CD4-positive, alpha-beta memory T cell (primary cell): ENCODE measurements around the gene PGAP6. TPM values are rescaled to one million over a fixed set of nuclear protein-coding genes. Genes with fewer than 3 reads are reported as not detected.
"Not testable (repeated sequence)": the region's sequence is repeated elsewhere in the genome, so short reads cannot be mapped to it uniquely, and the experiment has no call there.

ENCODE experiments used
- CTCF ChIA-PET: fragments of 350-600 bp; sonication (Branson Sonifier 250); formaldehyde crosslinking; loops from one replicate; lab custom pipeline; 2021; ENCODE audit warnings: inconsistent platforms; ENCODE audit not compliant: partially characterized antibody; lab: Charles Lee
- POLR2A ChIA-PET: fragments of 350-600 bp; sonication (Branson Sonifier 250); formaldehyde crosslinking; loops from one replicate; lab custom pipeline; 2021; ENCODE audit not compliant: partially characterized antibody; lab: Charles Lee
- DNase-seq, 5 donors: peaks; one replicate each; pipeline versions ENCODE4 v3.0.0 to v3.0.0-alpha.2; 2020 to 2022; ENCODE audit warnings: mixed read lengths in 1 of 5
- H3K27ac ChIP-seq: one replicate; pipeline ENCODE4 v1.7.0; 2013; ENCODE audit warnings: low read depth, low read length
- H3K27me3 ChIP-seq: 2 replicates; pipeline ENCODE4 v1.7.0; 2013; ENCODE audit warnings: mild to moderate bottlenecking, low read length, moderate library complexity; ENCODE audit not compliant: insufficient read depth
- H3K36me3 ChIP-seq: 2 replicates; pipeline ENCODE4 v1.7.0; 2013; ENCODE audit warnings: mild to moderate bottlenecking, low read length, moderate library complexity; ENCODE audit not compliant: insufficient read depth
- H3K4me1 ChIP-seq: 2 replicates; pipeline ENCODE4 v1.7.0; 2013; ENCODE audit warnings: mild to moderate bottlenecking, low read length, moderate library complexity; ENCODE audit not compliant: insufficient read depth
- H3K4me3 ChIP-seq, 2 donors: one replicate each; pipeline ENCODE4 v1.7.0; 2013; ENCODE audit warnings: low read length in 2 of 2, mild to moderate bottlenecking in 1 of 2
- H3K9me3 ChIP-seq, 2 donors: one replicate each; pipeline ENCODE4 v1.7.0; 2013; ENCODE audit warnings: low read length in 2 of 2, control low read depth in 1 of 2; ENCODE audit not compliant: control insufficient read depth in 1 of 2
- H3K27ac Mint-ChIP-seq, 7 donors: one replicate each; pipeline ENCODE4 v1.8.0; 2020 to 2021; ENCODE audit warnings: mixed read lengths in 7 of 7, mild to moderate bottlenecking in 6 of 7, inconsistent platforms in 3 of 7, moderate library complexity in 3 of 7
- H3K27me3 Mint-ChIP-seq, 2 donors: one replicate each; pipeline ENCODE4 v1.8.0; 2020 to 2021; ENCODE audit warnings: mixed read lengths in 2 of 2
- H3K36me3 Mint-ChIP-seq, 2 donors: one replicate each; pipeline ENCODE4 v1.8.0; 2020 to 2021; ENCODE audit warnings: mixed read lengths in 2 of 2, inconsistent platforms in 1 of 2, mild to moderate bottlenecking in 1 of 2
- H3K4me1 Mint-ChIP-seq, 4 donors: one replicate each; pipeline ENCODE4 v1.8.0; 2020 to 2021; ENCODE audit warnings: mixed read lengths in 4 of 4, mild to moderate bottlenecking in 1 of 4
- H3K4me3 Mint-ChIP-seq, 8 donors: one replicate each; pipeline ENCODE4 v1.8.0; 2020 to 2021; ENCODE audit warnings: mixed read lengths in 8 of 8, mild to moderate bottlenecking in 7 of 8, moderate library complexity in 6 of 8, inconsistent platforms in 3 of 8
- H3K9me3 Mint-ChIP-seq, 8 donors: one replicate each; pipeline ENCODE4 v1.8.0; 2020 to 2021; ENCODE audit warnings: mixed read lengths in 8 of 8, mild to moderate bottlenecking in 5 of 8, inconsistent platforms in 3 of 8, moderate library complexity in 1 of 8
- intact Hi-C: fragments of 100-400 bp; cut with micrococcal nuclease; formaldehyde crosslinking; loops from one replicate; pipeline ENCODE4 v1.15.1; 2023
- polyA plus RNA-seq, 2 donors: library from polyadenylated mRNA; unstranded; fragments of 300-500 nt; fragmentation: Illumina TruSeq; gene quantifications; one replicate each; pipeline ENCODE4 v1.2.3, GENCODE V29; 2021
- total RNA-seq, 2 experiments: library from RNA; stranded (reverse); gene quantifications; one replicate each; pipeline ENCODE4 v1.2.3, GENCODE V29; 2021

The PGAP6 gene
- total and polyA plus RNA-seq, 4 experiments from 2014 or later: 22.7 to 73.5 (median 56.3) TPM

DNA sequence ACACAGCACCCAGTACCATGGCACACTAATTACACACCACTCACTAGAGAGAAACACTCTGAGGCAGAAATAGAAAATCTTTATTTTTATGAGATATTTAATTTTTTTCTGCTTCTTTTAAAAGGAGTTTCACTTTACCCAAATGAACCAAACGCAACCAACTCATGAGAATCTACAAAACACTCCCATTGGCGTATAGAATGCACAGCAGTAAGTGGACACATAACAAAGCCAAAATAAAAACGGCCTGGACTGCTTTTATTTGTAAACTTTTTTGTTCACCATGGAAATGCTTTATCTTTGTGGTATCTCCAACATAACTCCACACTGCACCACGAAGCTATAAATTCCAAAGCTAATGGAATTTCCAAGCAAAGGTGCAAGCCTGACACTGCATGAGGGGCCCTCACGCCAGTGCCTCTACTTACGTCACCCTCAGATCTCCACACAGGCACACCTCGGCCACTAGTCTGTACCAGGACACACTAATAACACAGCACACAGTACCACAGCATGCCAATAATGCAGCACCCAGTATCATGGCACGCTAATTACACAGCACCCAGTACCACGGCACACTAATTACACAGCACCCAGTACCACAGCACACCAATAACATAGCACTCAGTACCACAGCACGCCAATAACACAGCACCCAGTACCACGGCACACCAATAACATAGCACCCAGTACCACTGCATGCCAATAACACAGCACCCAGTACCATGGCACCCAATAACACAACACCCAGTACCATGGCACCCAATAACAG, 46.7 kb downstream of the PGAP6 start:
- H3K36me3 ChIP-seq, H3K27ac ChIP-seq, intact Hi-C loops, H3K9me3 ChIP-seq, DNase-seq, H3K4me3 ChIP-seq, CTCF ChIA-PET, H3K27me3 Mint-ChIP-seq, H3K9me3 Mint-ChIP-seq, H3K27me3 ChIP-seq, POLR2A ChIA-PET: not testable (repeated sequence)
- H3K4me3 Mint-ChIP-seq: peak overlapping the region in 3 of 8 donors; percentile 6 to 29 (median 24)
- peaks cover 58% of the 10 kb centered on the region for H3K4me1 ChIP-seq
- H3K4me1 Mint-ChIP-seq: peaks cover 44 to 74% (median 56%) of the 10 kb centered on the region in 4 donors
- H3K27ac Mint-ChIP-seq: peak overlapping the region in 4 of 7 donors; percentile 42 to 70 (median 62)
- H3K36me3 Mint-ChIP-seq: peaks cover 6 to 13% of the 10 kb centered on the region in 2 donors

DNA sequence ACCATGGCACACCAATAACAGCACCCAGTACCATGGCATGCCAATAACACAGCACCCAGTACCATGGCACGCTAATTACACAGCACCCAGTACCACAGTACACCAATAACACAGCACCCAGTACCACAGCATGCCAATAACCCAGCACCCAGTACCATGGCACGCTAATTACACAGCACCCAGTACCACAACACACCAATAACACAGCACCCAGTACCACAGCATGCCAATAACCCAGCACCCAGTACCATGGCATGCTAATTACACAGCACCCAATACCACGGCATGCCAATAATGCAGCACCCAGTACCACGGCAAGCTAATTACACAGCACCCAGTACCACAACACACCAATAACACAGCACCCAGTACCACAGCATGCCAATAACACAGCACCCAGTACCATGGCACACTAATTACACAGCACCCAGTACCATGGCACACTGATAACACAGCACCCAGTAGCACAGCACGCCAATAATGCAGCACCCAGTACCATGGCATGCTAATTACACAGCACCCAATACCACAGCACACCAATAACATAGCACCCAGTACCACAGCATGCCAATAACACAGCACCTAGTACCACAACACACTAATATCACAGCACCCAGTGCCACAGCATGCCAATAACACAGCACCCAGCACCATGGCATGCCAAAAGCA, 47.5 kb downstream of the PGAP6 start:
- H3K9me3 Mint-ChIP-seq, H3K27ac ChIP-seq, DNase-seq, intact Hi-C loops, CTCF ChIA-PET, H3K36me3 Mint-ChIP-seq, H3K4me3 ChIP-seq, H3K27me3 Mint-ChIP-seq, POLR2A ChIA-PET, H3K9me3 ChIP-seq, H3K36me3 ChIP-seq, H3K27me3 ChIP-seq: not testable (repeated sequence)
- Mint-ChIP-seq H3K4me1 (peaks cover 39 to 69% (median 50%) of the 10 kb centered on the region in 4 donors), H3K4me3 (peak overlapping the region in 4 of 8 donors; percentile 10 to 67 (median 22)), H3K27ac (peak overlapping the region in 3 of 7 donors; percentile 6 to 38 (median 36))
- peaks cover 52% of the 10 kb centered on the region for H3K4me1 ChIP-seq

GRCh38 chr16:333406-334094, 48.2 kb downstream of the PGAP6 start:
- H3K4me3 ChIP-seq: no peak overlapping the region
- POLR2A ChIA-PET: no interaction called here
- CTCF ChIA-PET: interaction anchor here (1.0 kb wide), 1 partner anchor 17 kb away, joined by 3 read pairs; no protein-coding TSS in a partner anchor
- no peaks in the 10 kb centered on the region for H3K27me3 ChIP-seq
- no peaks in the 10 kb centered on the region for H3K9me3 Mint-ChIP-seq
- H3K4me1 Mint-ChIP-seq: peaks cover 37 to 69% (median 47%) of the 10 kb centered on the region in 4 donors
- peaks cover 5% of the 10 kb centered on the region for H3K36me3 ChIP-seq
- no peak overlapping the region for H3K27ac Mint-ChIP-seq
- DNase-seq: no peak
- H3K27me3 Mint-ChIP-seq: no peaks in the 10 kb centered on the region
- no peak overlapping the region for H3K27ac ChIP-seq
- peaks cover 6 to 8% of the 10 kb centered on the region in 2 donors for H3K36me3 Mint-ChIP-seq
- peaks cover 58% of the 10 kb centered on the region for H3K4me1 ChIP-seq
- intact Hi-C loops: no loop called here
- H3K4me3 Mint-ChIP-seq: peak overlapping the region in 2 of 8 donors; percentile 23 to 52
- no peaks in the 10 kb centered on the region for H3K9me3 ChIP-seq

DNA sequence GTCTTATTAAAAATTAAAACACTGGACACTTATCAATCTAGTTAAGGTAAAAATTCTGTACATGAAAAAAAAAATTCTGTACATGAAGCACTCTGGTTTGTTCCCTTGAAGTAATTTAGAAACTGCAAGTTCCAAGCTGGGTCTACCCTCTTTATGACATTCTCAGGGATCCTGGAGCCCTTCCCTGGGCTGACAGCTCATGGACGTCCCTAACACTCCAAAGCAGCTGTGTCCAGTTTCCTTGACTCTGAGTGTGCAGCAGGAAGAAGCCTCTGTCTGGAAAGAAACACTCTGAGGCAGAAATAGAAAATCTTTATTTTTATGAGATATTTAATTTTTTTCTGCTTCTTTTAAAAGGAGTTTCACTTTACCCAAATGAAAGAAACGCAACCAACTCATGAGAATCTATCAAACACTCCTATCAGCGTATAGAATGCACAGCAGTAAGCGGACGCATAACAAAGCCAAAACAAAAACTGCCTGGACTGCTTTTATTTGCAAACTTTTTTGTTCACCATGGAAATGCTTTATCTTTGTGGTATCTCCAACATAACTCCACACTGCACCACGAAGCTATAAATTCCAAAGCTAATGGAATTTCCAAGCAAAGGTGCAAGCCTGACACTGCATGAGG, 50.5 kb downstream of the PGAP6 start:
- H3K27me3 Mint-ChIP-seq, H3K9me3 ChIP-seq, H3K27me3 ChIP-seq, H3K4me3 ChIP-seq, CTCF ChIA-PET, H3K36me3 ChIP-seq, H3K27ac ChIP-seq, H3K27ac Mint-ChIP-seq, intact Hi-C loops, DNase-seq, POLR2A ChIA-PET, H3K9me3 Mint-ChIP-seq: not testable (repeated sequence)
- H3K4me1 ChIP-seq: peaks cover 66% of the 10 kb centered on the region
- Mint-ChIP-seq H3K4me1 (peaks cover 43 to 78% (median 53%) of the 10 kb centered on the region in 4 donors), H3K36me3 (peaks cover 6 to 10% of the 10 kb centered on the region in 2 donors), H3K4me3 (peak overlapping the region in 1 of 8 donors; percentile 40)

- Histone ChIP-seq H3K27me3 (no peaks in the 10 kb centered on the region), H3K27ac (no peak overlapping the region), H3K36me3 (peaks cover 5% of the 10 kb centered on the region), H3K9me3 (no peaks in the 10 kb centered on the region), H3K4me1 (peaks cover 69% of the 10 kb centered on the region), H3K4me3 (no peak overlapping the region)
- H3K4me1 Mint-ChIP-seq: peaks cover 40 to 76% (median 52%) of the 10 kb centered on the region in 4 donors
- no peaks in the 10 kb centered on the region for H3K27me3 Mint-ChIP-seq
- ChIA-PET CTCF (no interaction called here), POLR2A (no interaction called here)
- H3K9me3 Mint-ChIP-seq: no peaks in the 10 kb centered on the region
- H3K27ac Mint-ChIP-seq: peak overlapping the region in 4 of 7 donors; percentile 25 to 46 (median 33)
- intact Hi-C loops: no loop called here
- H3K36me3 Mint-ChIP-seq: peaks cover 6 to 10% of the 10 kb centered on the region in 2 donors
- H3K4me3 Mint-ChIP-seq: no peak overlapping the region
- DNase-seq: no peak
Observed at GRCh38 chr16:330741-331140, 51.0 kb downstream of the PGAP6 start.

DNA sequence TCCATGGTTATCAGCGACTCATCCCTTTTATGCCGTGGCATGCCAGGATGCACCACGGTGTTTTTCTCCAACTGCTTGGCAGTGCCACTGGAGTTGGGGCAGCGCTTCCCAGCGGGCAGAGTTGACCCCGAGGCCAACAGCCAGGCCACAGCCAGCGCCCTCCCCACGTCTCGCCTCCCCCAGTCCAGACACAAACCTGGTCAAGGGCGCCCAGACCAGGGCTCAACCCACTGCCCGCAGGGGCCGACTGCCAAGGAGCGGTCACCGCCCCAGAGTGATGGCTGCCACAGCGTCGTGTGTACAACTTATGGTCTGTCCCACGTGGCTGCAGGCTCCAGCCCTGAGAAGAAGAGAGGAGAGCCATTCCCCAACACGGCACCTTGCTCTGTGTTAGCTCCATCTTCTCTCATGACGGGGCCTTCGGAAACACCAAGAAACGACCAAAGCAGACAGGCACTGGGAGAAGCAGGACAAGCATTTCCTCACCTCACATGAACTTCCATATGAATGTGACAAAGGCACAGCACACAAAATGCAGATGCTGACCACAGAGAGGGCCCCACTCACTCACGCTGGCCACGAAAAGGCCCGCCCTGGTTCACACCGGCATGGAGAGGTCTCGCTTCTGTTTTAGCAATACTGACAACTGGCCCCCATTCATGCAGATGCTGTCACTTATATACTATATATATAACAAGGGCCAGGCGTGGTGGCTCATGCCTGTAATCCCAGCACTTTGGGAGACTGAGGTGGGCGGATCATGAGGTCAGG, 56.2 kb downstream of the PGAP6 start:
- ChIA-PET POLR2A (interaction anchor here (0.6 to 2.0 kb wide), 5 partner anchors 11 to 98 kb away, joined by 3 to 19 read pairs (median 4); partner anchors contain the start of gene FAM234A), CTCF (interaction anchor here (1.0 to 1.3 kb wide), 3 partner anchors 17 to 144 kb away, joined by 3 to 5 read pairs (median 3); partner anchors contain the start of gene FAM234A)
- Mint-ChIP-seq H3K36me3 (peaks cover 4 to 10% of the 10 kb centered on the region in 2 donors), H3K4me3 (peak overlapping the region; percentile 69 to 85 (median 80)), H3K4me1 (peaks cover 36 to 77% (median 49%) of the 10 kb centered on the region in 4 donors), H3K27ac (peak overlapping the region; percentile 94 to 99 (median 97)), H3K27me3 (no peaks in the 10 kb centered on the region), H3K9me3 (peaks cover 0 to 5% (median 0%) of the 10 kb centered on the region in 8 donors)
- H3K4me1 ChIP-seq: peaks cover 72% of the 10 kb centered on the region
- intact Hi-C loops: loop anchor here (2.0 kb wide), 1 partner anchor 27 kb away; the partner anchor contains the start of gene AXIN1
- no peaks in the 10 kb centered on the region for H3K27me3 ChIP-seq
- peak in 1 of 5 donors; percentile 19 for DNase-seq
- no peaks in the 10 kb centered on the region for H3K9me3 ChIP-seq
- peak overlapping the region; percentile 14 to 60 for H3K4me3 ChIP-seq
- peaks cover 5% of the 10 kb centered on the region for H3K36me3 ChIP-seq
- peak overlapping the region; percentile 52 for H3K27ac ChIP-seq
